Spleen (tissue), 11 donors: ENCODE results near the gene APBB2. TPM values are rescaled to one million over a fixed set of nuclear protein-coding genes. Genes with fewer than 3 reads are reported as not detected.

ENCODE experiments used
- DNase-seq: peaks from one replicate; pipeline ENCODE4 v3.0.0-alpha.2; 2020
- H3K27ac ChIP-seq, 8 donors: fragments of 200-600 bp; sonication (generic) in 7 of 8; 1 replicate in 4 of 8; 2 replicates in 4 of 8; pipeline versions ENCODE4 v1.5.0 to v1.8.0; 2016 to 2021; ENCODE audit warnings: inconsistent platforms in 4 of 8, mild to moderate bottlenecking in 4 of 8, moderate library complexity in 1 of 8
- H3K27me3 ChIP-seq, 7 donors: fragments of 200-600 bp; sonication (generic) in 6 of 7; replicated peaks in 1 of 7; 1 replicate in 4 of 7; 2 replicates in 3 of 7; pipeline versions ENCODE4 v1.5.0 to v1.8.0; 2016 to 2021; ENCODE audit warnings: inconsistent platforms in 3 of 7, mild to moderate bottlenecking in 1 of 7
- H3K36me3 ChIP-seq, 6 donors: fragments of 200-600 bp; sonication (generic) in 5 of 6; 1 replicate in 4 of 6; 2 replicates in 2 of 6; pipeline versions ENCODE4 v1.5.0 to v1.8.0; 2016 to 2021; ENCODE audit warnings: inconsistent platforms in 2 of 6
- H3K4me1 ChIP-seq, 6 donors: fragments of 200-600 bp; sonication (generic) in 5 of 6; 1 replicate in 3 of 6; 2 replicates in 3 of 6; pipeline versions ENCODE4 v1.5.0 to v1.8.0; 2016 to 2021; ENCODE audit warnings: inconsistent platforms in 3 of 6
- H3K4me3 ChIP-seq, 8 donors: fragments of 200-600 bp; sonication (generic) in 7 of 8; 1 replicate in 4 of 8; 2 replicates in 4 of 8; pipeline versions ENCODE4 v1.5.0 to v1.8.0; 2016 to 2021; ENCODE audit warnings: inconsistent platforms in 4 of 8, mild to moderate bottlenecking in 4 of 8, moderate library complexity in 2 of 8
- H3K9me3 ChIP-seq, 8 donors: fragments of 200-600 bp; sonication (generic) in 7 of 8; 1 replicate in 4 of 8; 2 replicates in 4 of 8; pipeline versions ENCODE4 v1.5.0 to v1.8.0; 2016 to 2021; ENCODE audit warnings: inconsistent platforms in 4 of 8
- POLR2A ChIP-seq, 3 donors: fragments of 450-650 bp; IDR thresholded peaks; one replicate each; pipeline ENCODE4 v1.5.1; 2017; ENCODE audit warnings: antibody characterized with exemption in 3 of 3, mild to moderate bottlenecking in 1 of 3
- POLR2AphosphoS5 ChIP-seq, 3 donors: sonication (generic); formaldehyde crosslinking; IDR thresholded peaks; one replicate each; pipeline ENCODE4 v1.5.1; 2017; ENCODE audit warnings: antibody characterized with exemption in 3 of 3
- WGBS, 5 donors: extraction: QIAGEN DNeasy Blood & Tissue Kit in 3 of 5; methylation state at CpG; one replicate each; pipeline versions ENCODE4 v1.1.5 to v1.1.7; 2013 to 2018; 5-methylcytosine and 5-hydroxymethylcytosine counted together
- intact Hi-C: fragments of 100-400 bp; cut with DNase I; formaldehyde crosslinking; loops from one replicate; pipeline ENCODE4 v1.15.0; 2023; ENCODE audit warnings: low total_unique reads
- polyA plus RNA-seq, 3 donors: library from polyadenylated mRNA; stranded (reverse); fragments of 200-250 nt; gene quantifications; one replicate each; pipeline ENCODE4 v1.2.1, GENCODE V29; 2013
- total RNA-seq, 7 donors: library from RNA; depleted of rRNA in 3 of 7; stranded (reverse); fragments of >200 nt in 3 of 7; fragmentation: NEBNext Ultra II Directional in 4 of 7; extraction: Animal tissue kit (Norgen Biotek cat#: 25700) in 4 of 7; gene quantifications; one replicate each; pipeline versions ENCODE4 v1.1.0 to v1.2.1, GENCODE V29; 2016 to 2021
- TF ChIP-seq, protein P1 (sequence below), 11 experiments: fragments of 200-600 bp in 7 of 11; fragments of 450-650 bp in 4 of 11; sonication (generic) in 4 of 11; IDR thresholded peaks in 8 of 11; conservative IDR thresholded peaks in 3 of 11; 1 replicate in 7 of 11; 2 replicates in 4 of 11; pipeline versions ENCODE4 v1.4.0 to v1.8.0; 2016 to 2021; ENCODE audit warnings: antibody characterized with exemption in 11 of 11, inconsistent platforms in 4 of 11, mild to moderate bottlenecking in 1 of 11
- donor health status: healthy with polysubstance abuse.
- donor health status: DM: no; HTN: no; CAD: no; lungs with moderate emphysema.
- donor health status: DM: no; HTN: no; CAD: no.
- donor health status: Bipolar disorder and iron deficiency.
- donor health status: healthy.
- donor health status: DM: no; HTN: no; CAD: no.
- donor health status: DM: yes; HTN: yes; CAD: no.

The APBB2 gene
- total and polyA plus RNA-seq, 10 donors = 4.0 to 115 (median 76.7) TPM

DNA sequence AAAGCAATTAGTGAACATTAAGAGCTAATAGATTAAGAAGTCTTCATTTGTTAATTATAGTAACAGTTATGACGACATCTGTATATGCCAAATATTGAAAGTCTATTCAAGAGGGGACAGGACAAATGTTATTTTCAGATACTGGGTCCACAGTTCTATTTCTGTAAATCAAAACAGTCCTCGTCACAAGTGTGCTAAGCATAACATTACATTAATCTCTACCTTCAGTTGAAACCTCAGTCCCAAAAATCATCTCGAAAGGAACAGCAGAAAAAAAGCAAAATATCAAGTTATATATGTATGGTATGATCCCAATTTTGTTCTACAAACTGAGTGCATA, 70.3 kb downstream of the APBB2 start:
- Histone ChIP-seq H3K27ac (peak overlapping the region in 7 of 8 donors; percentile 30 to 73 (median 59)), H3K4me3 (no peak overlapping the region), H3K27me3 (no peaks in the 10 kb centered on the region), H3K9me3 (no peaks in the 10 kb centered on the region), H3K4me1 (peaks cover 0 to 24% (median 4%) of the 10 kb centered on the region in 6 donors), H3K36me3 (no peaks in the 10 kb centered on the region)
- DNase-seq = no peak
- TF ChIP-seq, protein P1, sequence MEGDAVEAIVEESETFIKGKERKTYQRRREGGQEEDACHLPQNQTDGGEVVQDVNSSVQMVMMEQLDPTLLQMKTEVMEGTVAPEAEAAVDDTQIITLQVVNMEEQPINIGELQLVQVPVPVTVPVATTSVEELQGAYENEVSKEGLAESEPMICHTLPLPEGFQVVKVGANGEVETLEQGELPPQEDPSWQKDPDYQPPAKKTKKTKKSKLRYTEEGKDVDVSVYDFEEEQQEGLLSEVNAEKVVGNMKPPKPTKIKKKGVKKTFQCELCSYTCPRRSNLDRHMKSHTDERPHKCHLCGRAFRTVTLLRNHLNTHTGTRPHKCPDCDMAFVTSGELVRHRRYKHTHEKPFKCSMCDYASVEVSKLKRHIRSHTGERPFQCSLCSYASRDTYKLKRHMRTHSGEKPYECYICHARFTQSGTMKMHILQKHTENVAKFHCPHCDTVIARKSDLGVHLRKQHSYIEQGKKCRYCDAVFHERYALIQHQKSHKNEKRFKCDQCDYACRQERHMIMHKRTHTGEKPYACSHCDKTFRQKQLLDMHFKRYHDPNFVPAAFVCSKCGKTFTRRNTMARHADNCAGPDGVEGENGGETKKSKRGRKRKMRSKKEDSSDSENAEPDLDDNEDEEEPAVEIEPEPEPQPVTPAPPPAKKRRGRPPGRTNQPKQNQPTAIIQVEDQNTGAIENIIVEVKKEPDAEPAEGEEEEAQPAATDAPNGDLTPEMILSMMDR (IDR thresholded peaks at IDR 0.05 in 8 of 11, conservative IDR thresholded peaks at IDR 0.05 in 3 of 11) = no peak
- TF ChIP-seq POLR2AphosphoS5 (IDR thresholded peaks at IDR 0.05) (no peak), POLR2A (IDR thresholded peaks at IDR 0.05) (no peak)
- 66 to 84% (median 80%) methylated on average over 3 of the region's 3 CpGs for WGBS, 5 donors
- intact Hi-C loops = no loop called here

DNA sequence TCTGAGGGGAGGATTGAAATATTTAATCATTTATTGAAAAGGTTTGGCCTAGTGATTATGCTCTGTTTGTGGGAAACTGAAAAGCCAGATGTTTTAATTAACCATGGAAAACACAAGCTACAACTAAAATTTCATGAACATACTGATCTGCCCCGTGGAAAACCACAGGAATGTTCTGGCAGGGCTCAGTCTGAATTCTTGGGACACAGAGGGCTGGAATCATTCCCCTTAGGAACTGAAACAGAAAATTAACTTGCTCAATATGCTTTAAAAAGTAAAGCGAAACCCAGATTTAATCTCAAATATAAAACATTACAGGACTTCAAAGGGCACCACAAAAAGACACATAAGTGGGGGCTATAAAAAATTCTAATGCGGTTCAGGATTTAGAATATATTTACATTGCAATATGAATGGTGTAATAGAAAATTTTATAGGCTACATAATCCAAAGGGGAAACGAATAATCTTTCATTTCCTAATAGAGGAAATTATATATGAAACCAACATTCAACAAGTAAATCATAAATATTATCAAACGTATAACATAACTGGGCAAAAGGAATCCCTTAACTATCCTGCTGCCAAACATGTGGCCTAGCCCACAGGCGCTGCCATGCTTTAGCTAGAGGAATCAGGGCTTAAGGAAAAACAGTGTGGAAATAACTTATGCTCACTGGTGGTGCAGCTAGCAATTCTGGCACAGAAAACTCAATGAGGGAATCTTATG, 70.9 kb downstream of the APBB2 start:
- TF ChIP-seq POLR2AphosphoS5 (IDR thresholded peaks at IDR 0.05) = peak in 1 of 3 donors; percentile 17
- TF ChIP-seq, protein P1 (IDR thresholded peaks at IDR 0.05 in 8 of 11, conservative IDR thresholded peaks at IDR 0.05 in 3 of 11) = no peak
- Histone ChIP-seq H3K36me3 (no peaks in the 10 kb centered on the region), H3K27ac (peak overlapping the region; percentile 30 to 73 (median 58)), H3K27me3 (no peaks in the 10 kb centered on the region), H3K9me3 (no peaks in the 10 kb centered on the region), H3K4me3 (no peak overlapping the region), H3K4me1 (peaks cover 0 to 24% (median 4%) of the 10 kb centered on the region in 6 donors)
- intact Hi-C loops = no loop called here
- 61 to 76% (median 71%) methylated on average over 6 of the region's 6 CpGs for WGBS, 5 donors
- no peak for DNase-seq

DNA sequence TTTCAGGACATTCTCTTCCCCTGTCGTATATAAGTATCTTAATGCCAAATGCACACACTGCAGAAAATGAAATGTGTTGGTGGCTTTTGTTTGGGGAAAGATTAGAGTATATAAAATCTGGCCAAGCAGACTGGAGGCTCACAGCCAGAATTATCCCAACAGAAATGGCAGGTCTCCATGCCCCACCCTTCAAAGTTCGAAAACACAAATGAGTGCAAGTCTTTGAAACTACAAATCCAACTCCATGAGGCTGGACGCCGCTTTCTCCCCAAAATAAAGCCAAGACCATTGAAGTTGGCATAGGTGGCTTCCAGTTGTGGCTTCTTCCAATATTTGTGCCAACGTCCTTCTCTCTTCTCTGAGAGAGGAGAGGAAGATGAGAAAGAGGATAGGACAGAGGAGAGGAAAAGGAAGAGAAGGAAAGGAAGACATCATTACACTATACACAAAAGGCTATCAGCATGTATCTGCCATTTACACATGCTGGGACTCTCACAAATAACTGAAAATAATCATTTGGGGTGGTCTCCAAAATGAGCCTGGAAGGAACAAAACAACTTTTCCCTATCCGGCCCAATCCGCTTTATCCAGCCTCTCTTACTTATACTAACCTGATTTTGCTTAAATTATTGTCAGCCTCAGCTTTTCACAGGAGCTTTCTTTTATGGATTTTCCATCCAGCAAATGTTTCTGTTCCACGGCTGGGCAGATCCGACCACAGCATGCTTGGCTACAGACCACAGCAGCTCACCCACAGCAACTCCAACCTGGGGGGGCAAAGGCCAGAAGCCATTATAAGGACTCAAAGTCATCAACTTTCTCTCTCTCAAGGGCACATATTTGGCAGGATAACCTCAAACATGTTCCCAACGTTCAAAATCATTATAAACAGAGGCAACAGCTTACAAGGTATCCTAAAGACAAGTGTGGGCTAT, 71.7 kb downstream of the APBB2 start:
- peaks cover 0 to 24% (median 4%) of the 10 kb centered on the region in 6 donors for H3K4me1 ChIP-seq
- TF ChIP-seq POLR2A (IDR thresholded peaks at IDR 0.05) (no peak), POLR2AphosphoS5 (IDR thresholded peaks at IDR 0.05) (peak in 1 of 3 donors; percentile 19)
- TF ChIP-seq, protein P1 (IDR thresholded peaks at IDR 0.05 in 8 of 11, conservative IDR thresholded peaks at IDR 0.05 in 3 of 11) = no peak
- H3K27ac ChIP-seq = peak overlapping the region; percentile 30 to 73 (median 58)
- intact Hi-C loops = no loop called here
- DNase-seq = no peak
- H3K36me3 ChIP-seq = no peaks in the 10 kb centered on the region
- H3K4me3 ChIP-seq = no peak overlapping the region
- WGBS, 5 donors = 61 to 79% (median 69%) methylated on average over 10 of the region's 10 CpGs
- H3K9me3 ChIP-seq = no peaks in the 10 kb centered on the region
- H3K27me3 ChIP-seq = no peaks in the 10 kb centered on the region

DNA sequence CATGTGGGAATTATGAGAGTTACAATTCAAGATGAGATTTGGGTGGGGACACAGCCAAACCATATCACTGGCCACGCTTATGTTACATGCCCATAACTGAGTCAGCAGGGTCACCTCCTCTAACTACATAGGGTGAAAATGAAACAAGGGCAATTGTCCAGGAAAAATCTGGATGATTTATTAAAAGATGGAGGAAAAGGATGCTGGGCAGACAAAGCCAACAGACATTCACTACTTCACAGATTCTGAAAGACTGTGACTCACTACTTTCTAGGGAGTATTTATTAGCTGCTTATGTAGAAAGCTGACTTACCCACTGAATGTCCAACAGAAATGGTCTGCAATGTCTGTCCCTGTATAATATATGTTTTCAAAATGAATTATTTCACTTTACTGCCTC, 72.4 kb downstream of the APBB2 start:
- H3K27ac ChIP-seq = peak overlapping the region in 6 of 8 donors; percentile 5 to 73 (median 64)
- TF ChIP-seq POLR2AphosphoS5 (IDR thresholded peaks at IDR 0.05) (no peak), POLR2A (IDR thresholded peaks at IDR 0.05) (no peak)
- TF ChIP-seq, protein P1 (IDR thresholded peaks at IDR 0.05 in 8 of 11, conservative IDR thresholded peaks at IDR 0.05 in 3 of 11) = no peak
- no peak overlapping the region for H3K4me3 ChIP-seq
- WGBS, 5 donors = 47 to 83% (median 77%) methylated on average over 1 of the region's 1 CpG
- H3K9me3 ChIP-seq = no peaks in the 10 kb centered on the region
- H3K27me3 ChIP-seq = no peaks in the 10 kb centered on the region
- peaks cover 0 to 24% (median 4%) of the 10 kb centered on the region in 6 donors for H3K4me1 ChIP-seq
- no peak for DNase-seq
- no peaks in the 10 kb centered on the region for H3K36me3 ChIP-seq
- intact Hi-C loops = no loop called here
